Ovary (tissue), 10 donors: Measurements from ENCODE around the gene TDRD3. TPM values are rescaled to one million over a fixed set of nuclear protein-coding genes. Genes with fewer than 3 reads are reported as not detected.

ENCODE experiments used
- DNase-seq, 5 donors: peaks; one replicate each; pipeline ENCODE4 v3.0.0-alpha.2; 2019 to 2020
- H3K27ac ChIP-seq, 2 donors: fragments of 200-600 bp; one replicate each; pipeline versions ENCODE4 v1.5.1 to v1.8.0; 2019 to 2022
- H3K27me3 ChIP-seq: fragments of 200-600 bp; one replicate; pipeline ENCODE4 v1.8.0; 2022
- H3K36me3 ChIP-seq: fragments of 200-600 bp; sonication (generic); one replicate; pipeline ENCODE4 v1.5.1; 2019
- H3K4me1 ChIP-seq: one replicate; pipeline ENCODE4 v1.8.1; 2013; ENCODE audit warnings: mild to moderate bottlenecking, moderate library complexity; ENCODE audit not compliant: insufficient read depth
- H3K4me3 ChIP-seq: fragments of 200-600 bp; sonication (generic); one replicate; pipeline ENCODE4 v1.5.1; 2017
- H3K9me3 ChIP-seq, 2 donors: fragments of 200-600 bp in 1 of 2; sonication (generic) in 1 of 2; one replicate each; pipeline versions ENCODE4 v1.5.1 to v1.8.1; 2013 to 2019; ENCODE audit warnings: mild to moderate bottlenecking in 1 of 2, moderate library complexity in 1 of 2
- EP300 ChIP-seq: sonication (generic); formaldehyde crosslinking; IDR thresholded peaks from one replicate; pipeline ENCODE4 v1.6.1; 2017; ENCODE audit warnings: antibody characterized with exemption
- POLR2A ChIP-seq: fragments of 450-650 bp; IDR thresholded peaks from one replicate; pipeline ENCODE4 v1.6.1; 2017; ENCODE audit warnings: antibody characterized with exemption, mild to moderate bottlenecking, moderate library complexity
- WGBS, 3 donors: extraction: QIAGEN DNeasy Blood & Tissue Kit in 1 of 3; methylation state at CpG; one replicate each; pipeline versions ENCODE4 v1.1.5 to v1.1.7; 2013 to 2017; 5-methylcytosine and 5-hydroxymethylcytosine counted together
- intact Hi-C, 4 donors: fragments of 100-400 bp; cut with DNase I; formaldehyde crosslinking; loops; one replicate each; pipeline versions ENCODE4 v1.11.0 to v1.15.1; 2022 to 2023
- long read RNA-seq, 3 donors: library from polyadenylated mRNA in 2 of 3; unstranded in 2 of 3; transcript quantifications; one replicate each; pipeline ENCODE4 v2.0.0 and lab custom pipeline, GENCODE V29; 2021 to 2026
- polyA plus RNA-seq, 2 donors: library from polyadenylated mRNA; stranded (reverse); fragments of 200-250 nt in 1 of 2; fragments of 350-450 nt in 1 of 2; fragmentation: Illumina TruSeq in 1 of 2; extraction: RNeasy Lipid Tissue Mini Kit (QIAGEN cat#74804) in 1 of 2; gene quantifications; one replicate each; pipeline ENCODE4 v1.2.3, GENCODE V29; 2013 to 2014
- total RNA-seq, 7 donors: library from RNA; depleted of rRNA in 2 of 7; stranded (reverse); fragments of >200 nt in 2 of 7; fragmentation: NEBNext Ultra II Directional in 3 of 7; extraction: Animal tissue kit (Norgen Biotek cat#: 25700) in 3 of 7; gene quantifications; one replicate each; pipeline versions ENCODE4 v1.1.0 to v1.2.4, GENCODE V29; 2016 to 2023
- TF ChIP-seq, protein P1 (sequence below), 3 donors: fragments of 450-650 bp in 2 of 3; fragments of 200-600 bp in 1 of 3; IDR thresholded peaks; one replicate each; pipeline versions ENCODE4 v1.5.1 to v1.8.0; 2016 to 2022; ENCODE audit warnings: antibody characterized with exemption in 3 of 3, mild to moderate bottlenecking in 1 of 3
- donor health status: DM: no; HTN: no; CAD: no; lungs with moderate emphysema.
- donor health status: DM: no; HTN: no; CAD: no.
- donor health status: Bipolar disorder and iron deficiency.
- donor health status: DM: yes; HTN: yes; CAD: no.
- donor health status: DM: no; HTN: no; CAD: no.
- donor health status: DM: yes; HTN: yes; CAD: no.

The TDRD3 gene
- total RNA-seq, result 10 to 100 TPM; 29.3 to 63.0 (median 43.3) TPM
- 10 to 100 TPM; 15.8 to 22.0 TPM for polyA plus RNA-seq
- long read RNA-seq, donor 1, partial matches to known transcripts, result 8 of 29 reads
- long read RNA-seq, donor 1, other reads (novel, unspliced or antisense), result 20 of 29 reads
- long read RNA-seq, donor 2, partial matches to known transcripts, result 19 of 21 reads
- long read RNA-seq, donor 2, other reads (novel, unspliced or antisense), result 0 of 21 reads
- long read RNA-seq, donor 3, partial matches to known transcripts, result 3 of 14 reads
- long read RNA-seq, donor 3, other reads (novel, unspliced or antisense), result 9 of 14 reads

- intact Hi-C loops, result loop anchor here in 1 of 4 donors (5.0 kb wide), 1 partner anchor 235 kb away; the partner anchor contains the start of gene DIAPH3
- H3K27ac ChIP-seq, result peak within 1 kb of the TSS; percentile 97
These were observed at the start of gene TDRD3 for GRCh38 chr13:60396783-60397703. Gene TDRD3, plus strand, starts transcription at chr13:60397220. Its CDS starts 145 bp downstream, at chr13:60397365.

DNA sequence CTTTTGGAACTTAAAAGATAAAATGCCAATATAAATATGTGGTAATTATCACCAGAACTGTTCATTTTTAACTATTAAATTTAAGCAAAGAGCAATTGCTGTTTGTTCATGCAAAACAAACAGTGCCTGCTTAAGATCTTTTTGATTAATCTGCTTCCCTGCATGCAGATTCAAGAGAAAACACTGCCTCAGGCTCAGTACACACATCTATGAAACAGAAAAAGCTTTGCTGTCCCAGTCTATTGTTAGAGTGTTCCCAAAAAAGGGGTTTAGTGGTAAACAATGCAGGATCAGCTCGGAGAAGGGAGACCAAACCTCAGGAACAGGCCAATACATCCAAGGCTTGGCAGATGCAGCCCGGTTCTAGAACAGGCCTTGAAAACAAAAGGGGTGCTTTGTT is 49.3 kb upstream of the TDRD3 start:
- intact Hi-C loops, result no loop called here
- Histone ChIP-seq H3K4me3 (no peak overlapping the region), H3K27me3 (no peaks in the 10 kb centered on the region), H3K4me1 (no peaks in the 10 kb centered on the region), H3K27ac (no peak overlapping the region), H3K36me3 (no peaks in the 10 kb centered on the region), H3K9me3 (no peaks in the 10 kb centered on the region)
- TF ChIP-seq EP300 (no peak), POLR2A (no peak)
- TF ChIP-seq, protein P1, sequence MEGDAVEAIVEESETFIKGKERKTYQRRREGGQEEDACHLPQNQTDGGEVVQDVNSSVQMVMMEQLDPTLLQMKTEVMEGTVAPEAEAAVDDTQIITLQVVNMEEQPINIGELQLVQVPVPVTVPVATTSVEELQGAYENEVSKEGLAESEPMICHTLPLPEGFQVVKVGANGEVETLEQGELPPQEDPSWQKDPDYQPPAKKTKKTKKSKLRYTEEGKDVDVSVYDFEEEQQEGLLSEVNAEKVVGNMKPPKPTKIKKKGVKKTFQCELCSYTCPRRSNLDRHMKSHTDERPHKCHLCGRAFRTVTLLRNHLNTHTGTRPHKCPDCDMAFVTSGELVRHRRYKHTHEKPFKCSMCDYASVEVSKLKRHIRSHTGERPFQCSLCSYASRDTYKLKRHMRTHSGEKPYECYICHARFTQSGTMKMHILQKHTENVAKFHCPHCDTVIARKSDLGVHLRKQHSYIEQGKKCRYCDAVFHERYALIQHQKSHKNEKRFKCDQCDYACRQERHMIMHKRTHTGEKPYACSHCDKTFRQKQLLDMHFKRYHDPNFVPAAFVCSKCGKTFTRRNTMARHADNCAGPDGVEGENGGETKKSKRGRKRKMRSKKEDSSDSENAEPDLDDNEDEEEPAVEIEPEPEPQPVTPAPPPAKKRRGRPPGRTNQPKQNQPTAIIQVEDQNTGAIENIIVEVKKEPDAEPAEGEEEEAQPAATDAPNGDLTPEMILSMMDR (IDR thresholded peaks at IDR 0.05), result no peak
- 42 to 59% (median 51%) methylated on average over 2 of the region's 2 CpGs for WGBS, 3 donors
- DNase-seq, result no peak

More at GRCh38 chr13:60396783-60397703, at the start of gene TDRD3:
- DNase-seq, result peak; percentile 76 to 87 (median 81)
- Histone ChIP-seq H3K4me1 (peaks cover 5% of the 10 kb centered on the region), H3K27me3 (no peaks in the 10 kb centered on the region), H3K36me3 (no peaks in the 10 kb centered on the region), H3K9me3 (no peaks in the 10 kb centered on the region), H3K4me3 (peak within 1 kb of the TSS; percentile 91)
- WGBS, 3 donors, result 0 to 1% (median 0%) methylated on average over 39 to 84 of the region's 84 CpGs
- TF ChIP-seq EP300 (no peak), POLR2A (no peak)
- TF ChIP-seq, protein P1 (IDR thresholded peaks at IDR 0.05), result peak; percentile 41 to 75 (median 73)

DNA sequence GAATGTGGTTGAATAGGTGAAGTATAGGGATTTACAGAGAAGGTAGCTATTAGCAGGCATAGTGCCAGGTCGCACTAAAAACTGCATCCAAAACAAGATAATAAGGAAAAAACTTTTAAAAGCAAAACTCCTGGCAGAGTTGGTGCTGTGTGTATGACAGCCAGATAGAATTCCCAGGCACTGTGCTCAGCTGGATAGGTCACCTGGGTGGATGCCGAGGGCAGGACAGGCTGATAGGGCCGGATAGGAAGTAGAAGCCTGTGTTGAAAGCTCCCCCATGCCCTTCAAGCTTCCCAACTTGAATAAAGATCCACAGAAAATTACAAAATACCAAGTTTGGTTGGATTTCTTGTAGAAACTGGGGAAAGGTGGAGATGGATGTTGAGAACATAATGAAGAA is 48.9 kb upstream of the TDRD3 start:
- H3K4me3 ChIP-seq, result no peak overlapping the region
- no peak overlapping the region for H3K27ac ChIP-seq
- no peaks in the 10 kb centered on the region for H3K36me3 ChIP-seq
- 25 to 49% (median 45%) methylated on average over 3 of the region's 3 CpGs for whole genome bisulfite sequencing, 3 donors
- H3K4me1 ChIP-seq, result no peaks in the 10 kb centered on the region
- no peaks in the 10 kb centered on the region for H3K9me3 ChIP-seq
- intact Hi-C loops, result no loop called here
- TF ChIP-seq POLR2A (no peak), EP300 (no peak)
- TF ChIP-seq, protein P1 (IDR thresholded peaks at IDR 0.05), result no peak
- H3K27me3 ChIP-seq, result no peaks in the 10 kb centered on the region
- DNase-seq, result no peak

DNA sequence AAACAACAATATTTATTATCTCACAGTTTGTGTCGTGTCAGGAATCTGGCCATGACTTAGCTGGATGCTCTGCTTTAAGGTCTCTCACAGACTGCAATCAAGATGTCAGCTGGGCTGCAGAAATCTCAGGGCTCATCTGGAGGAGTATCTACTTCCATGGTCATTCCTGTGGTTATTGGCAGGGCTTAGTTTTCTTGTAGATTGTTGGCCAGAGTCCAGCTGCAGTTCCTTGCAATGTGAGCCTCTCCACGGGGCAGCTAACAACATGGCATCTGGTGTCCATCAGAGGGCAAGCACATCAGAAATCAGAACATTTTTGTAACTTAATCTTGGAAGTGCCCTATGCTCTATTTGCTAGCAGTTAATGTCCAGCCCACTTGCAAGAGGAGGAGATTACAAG is 45.7 kb upstream of the TDRD3 start:
- DNase-seq, result no peak
- Histone ChIP-seq H3K27me3 (no peaks in the 10 kb centered on the region), H3K36me3 (no peaks in the 10 kb centered on the region), H3K27ac (no peak overlapping the region), H3K4me1 (no peaks in the 10 kb centered on the region), H3K9me3 (no peaks in the 10 kb centered on the region), H3K4me3 (no peak overlapping the region)
- WGBS, 3 donors, result 7 to 9% (median 7%) methylated on average over 2 of the region's 2 CpGs
- no peak for TF ChIP-seq POLR2A
- TF ChIP-seq, protein P1 (IDR thresholded peaks at IDR 0.05), result no peak
- no peak for TF ChIP-seq EP300
- intact Hi-C loops, result no loop called here
